ENCODE measurements around the gene TMEM91.
A peak's percentile ranks its signal among the peaks of the same experiment; 100 is the strongest.
"Not testable (repeated sequence)": the region's sequence is repeated elsewhere in the genome, so short reads cannot be mapped to it uniquely, and the experiment has no call there.

The TMEM91 gene

DNA sequence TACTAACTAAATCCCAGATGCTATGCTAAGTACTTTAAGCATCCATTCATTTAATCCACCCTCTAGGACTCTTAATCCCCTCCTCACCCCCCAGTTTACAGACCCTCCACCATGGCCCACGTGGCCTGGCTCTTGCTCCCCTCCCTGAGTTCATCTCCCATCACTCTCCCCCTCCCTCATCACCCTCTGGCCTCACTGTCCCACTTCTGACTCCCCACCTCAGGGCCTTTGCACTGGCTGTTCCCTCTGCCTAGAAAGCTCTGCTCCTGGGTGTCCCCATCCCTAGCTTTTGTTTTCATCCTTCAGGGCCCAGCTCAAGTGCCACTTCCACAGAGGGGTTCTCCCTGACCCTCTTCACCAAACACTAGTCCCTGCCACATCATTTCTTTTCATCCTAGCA is 16.6 kb upstream of the TMEM91 start:
- Mint-ChIP-seq H3K27me3 (no peaks in the 10 kb centered on the region), H3K4me1 (peaks cover 26% of the 10 kb centered on the region), H3K9me3 (no peaks in the 10 kb centered on the region), H3K4me3 (no peak overlapping the region), H3K36me3 (no peaks in the 10 kb centered on the region), H3K27ac (no peak overlapping the region)
- ATAC-seq (ENCODE audit: low read depth) (no peak), DNase-seq (ENCODE audit: low spot score in 2 of 2) (no peak)

DNA sequence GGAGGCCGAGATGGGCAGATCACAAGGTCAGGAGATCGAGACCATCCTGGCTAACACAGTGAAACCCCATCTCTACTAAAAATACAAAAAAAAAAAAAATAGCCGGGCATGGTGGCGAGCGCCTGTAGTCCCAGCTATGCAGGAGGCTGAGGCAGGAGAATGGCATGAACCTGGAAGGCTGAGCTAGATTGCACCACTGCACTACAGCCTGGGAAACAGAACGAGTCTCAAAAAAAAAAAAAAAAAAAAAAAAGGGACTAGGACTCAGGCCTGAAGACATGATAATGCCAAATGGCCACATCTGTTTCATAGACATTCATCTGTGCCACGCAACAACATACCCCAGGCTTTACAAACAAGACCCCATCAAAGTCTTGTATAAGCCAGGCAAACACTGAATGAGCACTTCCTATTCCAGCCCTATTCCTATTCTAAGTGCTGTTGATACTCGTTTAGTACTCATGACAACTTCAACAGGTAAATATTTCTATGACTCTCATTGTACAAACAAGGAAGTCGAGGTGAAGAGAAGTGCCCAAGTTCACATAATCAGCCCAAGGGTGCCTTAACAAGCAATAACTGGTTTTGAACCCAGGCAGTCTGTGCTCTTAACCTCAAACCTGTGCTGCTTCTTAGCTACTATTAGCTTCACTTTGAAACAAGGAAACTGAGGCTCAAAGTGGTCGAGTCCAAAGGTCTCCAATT is 14.0 kb upstream of the TMEM91 start:
- Mint-ChIP-seq H3K9me3 (no peaks in the 10 kb centered on the region), H3K36me3 (no peaks in the 10 kb centered on the region), H3K4me3 (peak overlapping the region; percentile 92), H3K4me1 (peaks cover 17% of the 10 kb centered on the region), H3K27me3 (no peaks in the 10 kb centered on the region), H3K27ac (peak overlapping the region; percentile 99)
- ATAC-seq (ENCODE audit: low read depth), result no peak
- no peak for DNase-seq (ENCODE audit: low spot score in 2 of 2)

DNA sequence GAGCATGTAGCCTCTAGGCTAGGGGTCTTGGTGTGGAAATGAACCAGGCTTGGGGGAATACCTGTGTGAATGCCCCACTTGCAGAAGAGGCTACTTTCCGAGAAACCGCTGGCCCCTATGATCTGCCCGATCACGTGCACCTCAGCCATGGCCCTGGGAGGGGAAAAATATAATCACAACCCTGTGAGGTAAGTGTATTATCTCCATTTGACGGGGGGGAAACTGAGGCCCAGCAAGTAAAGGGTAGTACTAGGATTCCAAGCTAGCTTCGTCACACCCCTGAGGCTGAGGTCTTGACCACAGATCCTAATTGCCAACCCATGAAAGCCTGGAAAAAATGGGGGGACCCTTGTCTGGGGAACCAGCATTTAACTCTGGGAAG is 13.0 kb upstream of the TMEM91 start:
- peak overlapping the region; percentile 99 for H3K27ac Mint-ChIP-seq
- peaks cover 16% of the 10 kb centered on the region for H3K4me1 Mint-ChIP-seq
- ATAC-seq (ENCODE audit: low read depth) (no peak), DNase-seq (ENCODE audit: low spot score in 2 of 2) (no peak)
- H3K9me3 Mint-ChIP-seq, result no peaks in the 10 kb centered on the region
- peak overlapping the region; percentile 92 for H3K4me3 Mint-ChIP-seq
- no peaks in the 10 kb centered on the region for H3K27me3 Mint-ChIP-seq
- H3K36me3 Mint-ChIP-seq, result no peaks in the 10 kb centered on the region

DNA sequence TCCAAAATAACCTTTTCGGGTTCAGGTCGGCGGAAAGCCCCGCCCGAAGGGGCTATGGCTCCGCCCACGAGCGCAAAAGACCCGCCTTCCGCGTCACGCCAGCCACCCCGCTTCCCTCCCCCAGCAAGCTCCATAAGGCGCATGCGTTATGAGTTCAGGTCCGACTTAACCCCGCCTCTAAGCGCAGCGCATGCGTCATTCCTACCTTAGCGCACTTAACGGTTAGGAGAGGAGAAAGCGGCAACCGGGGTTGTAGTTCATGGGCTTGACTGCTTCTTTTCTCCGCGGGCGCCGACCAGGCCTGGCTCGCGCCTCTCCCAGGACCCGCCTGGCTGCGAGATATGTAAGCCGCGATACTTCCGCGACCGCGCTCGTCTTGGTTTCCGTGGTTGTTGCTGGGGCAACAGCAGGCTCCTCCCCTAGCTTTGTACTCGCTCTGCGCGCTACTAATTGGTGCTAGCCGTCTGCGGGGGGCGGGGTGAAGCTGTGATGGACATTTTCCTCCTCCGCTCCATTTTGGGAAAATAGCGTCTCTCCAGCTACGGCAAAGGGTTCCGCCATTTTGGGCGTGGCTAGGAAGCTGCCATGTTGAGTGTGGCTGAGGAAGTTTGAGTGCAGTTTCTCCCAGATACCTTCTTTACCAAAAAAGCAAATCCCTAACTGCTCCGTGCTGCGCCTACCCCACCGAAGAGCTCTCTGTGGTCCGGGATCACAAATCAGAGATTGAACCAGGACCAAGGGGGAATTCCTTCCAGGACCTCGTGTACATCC is 12.4 kb upstream of the TMEM91 start, which contains the start of gene B9D2:
Gene B9D2 (minus strand): TSS at position 397 of the 771 bp plus-strand sequence. CDS start 630 bp downstream, outside the sequence.
- no peaks in the 10 kb centered on the region for H3K27me3 Mint-ChIP-seq
- peak within 1 kb of the TSS; percentile 99 for H3K27ac Mint-ChIP-seq
- peak within 1 kb of the TSS; percentile 92 for H3K4me3 Mint-ChIP-seq
- ATAC-seq (ENCODE audit: low read depth) (peak; percentile 93), DNase-seq (ENCODE audit: low spot score in 2 of 2) (peak; percentile 96 to 97)
- H3K36me3 Mint-ChIP-seq, result no peaks in the 10 kb centered on the region
- no peaks in the 10 kb centered on the region for H3K9me3 Mint-ChIP-seq
- H3K4me1 Mint-ChIP-seq, result peaks cover 15% of the 10 kb centered on the region

DNA sequence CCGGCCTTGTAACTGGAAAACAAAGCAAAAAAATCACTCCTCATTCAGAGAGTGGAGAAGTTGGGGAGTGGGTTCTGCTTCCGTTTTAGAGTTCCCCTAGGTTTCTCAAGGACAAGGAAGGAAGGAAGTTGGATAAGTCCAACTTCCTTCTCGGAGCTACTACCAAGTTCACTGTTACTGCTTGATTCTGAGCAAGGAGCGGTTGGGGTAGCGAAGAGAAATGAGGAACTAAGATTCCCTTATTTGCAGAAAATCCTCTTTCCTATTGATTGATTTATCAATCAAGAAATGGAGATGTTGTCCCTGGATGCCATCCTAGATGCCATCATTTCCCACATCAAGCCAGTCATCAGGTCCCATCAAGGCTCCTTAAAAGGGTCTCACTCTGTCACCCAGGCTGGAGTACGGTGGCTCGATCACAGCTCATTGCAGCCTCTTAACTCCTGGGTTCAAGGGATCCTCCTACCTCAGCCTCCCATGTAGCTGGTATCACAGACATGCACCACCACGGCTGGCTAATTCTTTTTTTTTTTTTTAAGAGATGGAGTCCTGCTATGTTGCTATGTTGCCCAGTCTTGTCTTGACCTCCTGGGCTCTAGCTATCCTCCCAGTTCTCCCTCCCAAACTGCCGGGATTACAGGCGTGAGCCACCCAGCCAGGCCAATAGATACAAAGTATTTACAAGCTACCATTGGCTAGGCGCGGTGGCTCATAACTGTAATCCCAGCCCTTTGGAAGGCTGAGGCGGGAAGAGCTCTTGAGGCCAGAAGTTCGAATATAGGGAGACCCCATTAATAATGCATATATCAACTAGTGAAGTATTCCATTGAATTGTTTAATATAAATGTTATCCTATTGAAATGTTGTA is 11.6 kb upstream of the TMEM91 start:
- DNase-seq (ENCODE audit: low spot score in 2 of 2) (no peak), ATAC-seq (ENCODE audit: low read depth) (no peak)
- peak overlapping the region; percentile 99 for H3K27ac Mint-ChIP-seq
- H3K9me3 Mint-ChIP-seq, result no peaks in the 10 kb centered on the region
- peak overlapping the region; percentile 92 for H3K4me3 Mint-ChIP-seq
- H3K27me3 Mint-ChIP-seq, result no peaks in the 10 kb centered on the region
- H3K4me1 Mint-ChIP-seq, result peaks cover 13% of the 10 kb centered on the region
- H3K36me3 Mint-ChIP-seq, result no peaks in the 10 kb centered on the region

DNA sequence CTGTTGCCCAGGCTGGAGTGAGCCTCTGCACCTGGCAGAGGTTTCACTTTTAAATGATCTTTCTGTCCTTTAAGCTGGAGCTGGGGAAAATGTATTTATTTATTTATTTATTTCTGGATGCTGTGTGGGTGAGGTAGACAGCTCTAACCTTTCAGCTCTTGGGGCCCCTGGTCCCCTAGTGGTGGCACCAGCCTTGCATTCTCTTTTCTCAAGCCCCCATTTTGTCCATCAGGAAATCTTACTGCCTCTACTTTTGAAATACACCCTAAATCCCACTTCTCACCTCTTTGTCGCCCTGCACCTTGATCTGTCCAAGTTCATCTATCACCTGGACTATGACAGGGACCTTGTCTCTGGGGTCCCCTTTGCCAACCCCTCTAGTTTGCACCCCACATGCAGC is 10.2 kb upstream of the TMEM91 start:
- H3K9me3 Mint-ChIP-seq, result no peaks in the 10 kb centered on the region

DNA sequence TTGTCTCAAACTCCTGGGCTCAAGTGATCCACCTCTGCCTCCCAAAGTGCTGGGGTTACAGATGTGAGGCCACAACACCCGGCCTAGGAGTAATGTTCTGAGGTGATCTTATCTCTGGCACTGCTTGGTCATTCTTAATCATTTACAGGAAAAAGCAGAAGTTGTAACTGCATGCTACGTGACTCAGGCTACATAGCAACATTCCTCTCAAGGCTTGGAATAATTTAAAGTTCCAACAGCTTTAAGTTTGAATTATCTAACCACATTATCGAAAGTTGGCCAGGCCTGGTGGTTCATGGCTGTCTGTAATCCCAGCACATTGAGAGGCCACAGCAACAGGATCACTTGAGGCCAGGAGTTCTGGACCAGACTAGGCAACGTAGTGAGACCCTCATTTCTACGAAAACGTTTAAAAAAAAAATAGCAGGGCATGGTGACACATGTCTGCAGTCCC is 8.5 kb upstream of the TMEM91 start:
- Mint-ChIP-seq H3K36me3 (peaks cover 3% of the 10 kb centered on the region), H3K4me3 (no peak overlapping the region), H3K27ac (no peak overlapping the region), H3K27me3 (no peaks in the 10 kb centered on the region), H3K4me1 (peaks cover 11% of the 10 kb centered on the region), H3K9me3 (no peaks in the 10 kb centered on the region)
- DNase-seq (ENCODE audit: low spot score in 2 of 2) (no peak), ATAC-seq (ENCODE audit: low read depth) (no peak)

More for the DNA sequence above, 10.2 kb upstream of the TMEM91 start:
- ATAC-seq (ENCODE audit: low read depth) (no peak), DNase-seq (ENCODE audit: low spot score in 2 of 2) (no peak)
- no peak overlapping the region for H3K27ac Mint-ChIP-seq
- no peak overlapping the region for H3K4me3 Mint-ChIP-seq
- H3K36me3 Mint-ChIP-seq, result no peaks in the 10 kb centered on the region
- no peaks in the 10 kb centered on the region for H3K27me3 Mint-ChIP-seq
- H3K4me1 Mint-ChIP-seq, result peaks cover 12% of the 10 kb centered on the region

DNA sequence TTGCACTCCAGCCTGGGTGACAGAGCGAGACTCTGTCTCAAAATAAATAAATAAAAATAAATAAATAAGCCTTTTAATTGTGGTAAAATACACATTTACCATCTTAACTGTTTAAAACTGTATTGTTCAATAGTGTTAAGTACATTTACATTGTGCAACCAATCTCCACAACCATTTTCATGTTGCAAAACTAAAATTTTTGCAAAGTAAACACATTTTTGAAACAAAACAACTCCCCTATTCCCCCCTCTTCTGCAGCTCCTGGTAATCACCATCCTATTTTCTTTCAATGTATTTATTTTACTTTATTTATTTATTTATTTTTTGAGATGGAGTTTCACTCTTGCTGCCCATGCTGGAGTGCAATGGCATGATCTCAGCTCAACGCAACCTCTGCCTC is 6.6 kb upstream of the TMEM91 start:
- Mint-ChIP-seq H3K27ac (no peak overlapping the region), H3K4me3 (no peak overlapping the region), H3K4me1 (peaks cover 3% of the 10 kb centered on the region), H3K9me3 (no peaks in the 10 kb centered on the region), H3K36me3 (peaks cover 3% of the 10 kb centered on the region), H3K27me3 (no peaks in the 10 kb centered on the region)
- DNase-seq (ENCODE audit: low spot score in 2 of 2), result no peak
- no peak for ATAC-seq (ENCODE audit: low read depth)

DNA sequence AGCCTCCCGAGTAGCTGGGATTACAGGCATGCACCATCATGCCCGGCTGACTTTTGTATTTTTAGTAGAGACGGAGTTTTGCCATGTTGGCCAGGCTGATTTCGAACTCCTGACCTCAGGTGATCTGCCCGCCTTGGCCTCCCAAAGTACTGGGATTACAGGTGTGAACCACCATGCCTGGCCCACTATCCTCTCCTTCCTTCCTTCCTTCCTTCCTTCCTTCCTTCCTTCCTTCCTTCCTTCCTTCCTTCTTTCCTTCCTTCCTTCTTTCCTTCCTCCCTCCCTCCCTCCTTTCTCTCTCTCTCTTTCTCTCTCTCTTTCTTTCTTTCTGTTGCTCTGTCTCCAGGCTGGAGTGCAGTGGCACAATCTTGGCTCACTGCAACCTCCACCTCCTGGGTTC is 5.2 kb upstream of the TMEM91 start:
- not testable (repeated sequence) for DNase-seq (ENCODE audit: low spot score in 2 of 2); H3K4me1 Mint-ChIP-seq; H3K27me3 Mint-ChIP-seq; H3K9me3 Mint-ChIP-seq; H3K27ac Mint-ChIP-seq; ATAC-seq (ENCODE audit: low read depth); H3K4me3 Mint-ChIP-seq; H3K36me3 Mint-ChIP-seq

DNA sequence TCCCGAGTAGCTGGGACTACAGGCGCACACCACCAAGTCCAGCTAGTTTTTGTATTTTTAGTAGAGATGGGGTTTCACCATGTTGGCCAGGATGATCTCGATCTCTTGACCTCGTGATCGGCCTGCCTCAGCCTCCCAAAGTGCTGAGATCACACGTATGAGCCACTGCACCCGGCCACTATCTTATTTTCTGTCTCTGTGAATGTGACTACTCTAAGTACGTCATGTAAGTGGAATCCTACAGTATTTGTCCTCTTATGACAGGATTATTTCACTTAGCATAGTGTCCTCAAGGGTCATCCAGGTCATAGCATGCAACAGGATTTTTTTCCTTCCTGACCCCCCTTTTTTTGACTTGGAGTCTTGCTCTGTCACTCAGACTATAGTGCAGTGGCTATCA is 4.8 kb upstream of the TMEM91 start:
- no peak for ATAC-seq (ENCODE audit: low read depth)
- Mint-ChIP-seq H3K4me3 (no peak overlapping the region), H3K27ac (no peak overlapping the region), H3K9me3 (no peaks in the 10 kb centered on the region), H3K36me3 (peaks cover 3% of the 10 kb centered on the region), H3K27me3 (peaks cover 2% of the 10 kb centered on the region), H3K4me1 (peaks cover 7% of the 10 kb centered on the region)
- DNase-seq (ENCODE audit: low spot score in 2 of 2), result no peak

DNA sequence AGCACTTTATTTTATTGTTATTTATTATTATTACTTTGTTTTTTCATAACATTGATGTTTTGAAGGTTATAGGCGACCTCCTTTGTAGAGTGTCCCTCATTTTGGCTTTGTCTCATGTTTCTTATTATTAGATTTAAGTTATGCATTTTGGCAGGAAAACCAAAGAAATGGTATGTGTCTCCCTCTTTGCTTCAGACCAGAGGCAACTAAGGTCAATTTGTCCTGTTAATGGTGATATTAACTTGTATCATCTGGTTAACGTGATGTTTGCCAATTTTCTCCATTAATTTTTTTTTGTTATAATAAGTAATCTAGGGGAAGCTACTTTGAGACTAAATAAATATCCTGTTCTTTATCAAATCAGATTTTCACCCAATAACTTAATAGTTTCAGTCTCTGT is 3.8 kb upstream of the TMEM91 start:
- H3K27me3 Mint-ChIP-seq, result peaks cover 2% of the 10 kb centered on the region

DNA sequence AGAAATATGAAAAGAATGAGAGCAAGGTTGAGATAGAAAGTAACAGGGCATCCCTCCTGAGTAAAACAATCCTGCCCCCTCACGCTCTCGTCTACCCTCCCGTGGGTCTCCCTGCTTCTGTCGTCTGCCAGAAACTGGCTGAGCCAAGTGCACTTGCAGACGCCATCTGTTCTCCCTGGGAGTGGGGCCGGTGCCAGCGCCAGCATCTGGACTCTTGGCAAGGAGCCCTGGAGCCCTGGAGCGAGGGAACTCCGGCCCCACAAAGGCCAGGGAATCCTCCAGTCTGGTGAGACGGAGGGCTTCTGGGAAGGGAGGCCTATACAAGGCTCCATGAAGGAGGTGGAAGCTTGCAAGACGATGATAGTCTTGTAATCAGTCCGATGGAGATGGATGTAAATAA is 2.3 kb upstream of the TMEM91 start:
- Mint-ChIP-seq H3K4me1 (peaks cover 19% of the 10 kb centered on the region), H3K27ac (no peak overlapping the region)
- ATAC-seq (ENCODE audit: low read depth), result no peak

More for the DNA sequence above, 3.8 kb upstream of the TMEM91 start:
- no peak for DNase-seq (ENCODE audit: low spot score in 2 of 2)
- Mint-ChIP-seq H3K9me3 (no peaks in the 10 kb centered on the region), H3K27ac (no peak overlapping the region), H3K36me3 (peaks cover 3% of the 10 kb centered on the region), H3K4me3 (no peak overlapping the region), H3K4me1 (peaks cover 15% of the 10 kb centered on the region)
- no peak for ATAC-seq (ENCODE audit: low read depth)

DNA sequence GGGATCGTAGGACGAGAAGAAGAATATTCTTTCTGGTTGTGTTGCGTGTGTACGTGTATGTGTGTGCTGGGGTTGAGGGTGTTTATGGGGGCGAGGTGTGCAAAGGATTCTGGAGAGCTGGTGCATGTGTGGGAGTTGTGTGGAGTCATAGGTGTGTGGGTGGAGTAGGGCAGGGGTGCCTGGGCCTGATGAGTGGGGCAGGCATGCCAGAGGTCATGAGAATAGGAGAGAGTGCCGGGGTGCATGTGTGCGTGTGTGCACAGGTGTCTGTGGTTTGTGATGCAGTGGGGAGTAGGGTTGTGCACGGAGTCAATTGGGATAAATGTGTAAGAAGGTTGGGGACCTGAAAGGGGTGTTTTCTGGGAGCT is 649 bp downstream of the TMEM91 start:
- Mint-ChIP-seq H3K27me3 (peaks cover 2% of the 10 kb centered on the region), H3K36me3 (peaks cover 1% of the 10 kb centered on the region), H3K27ac (no peak overlapping the region), H3K9me3 (no peaks in the 10 kb centered on the region), H3K4me3 (peak overlapping the region; percentile 69), H3K4me1 (peaks cover 17% of the 10 kb centered on the region)
- ATAC-seq (ENCODE audit: low read depth) (no peak), DNase-seq (ENCODE audit: low spot score in 2 of 2) (no peak)

More for the DNA sequence above, 2.3 kb upstream of the TMEM91 start:
- Mint-ChIP-seq H3K9me3 (no peaks in the 10 kb centered on the region), H3K4me3 (no peak overlapping the region), H3K36me3 (peaks cover 4% of the 10 kb centered on the region), H3K27me3 (peaks cover 2% of the 10 kb centered on the region)
- DNase-seq (ENCODE audit: low spot score in 2 of 2), result no peak

All from memory B cell (primary cell).